Measurements from ENCODE around the gene NCOA1.

- TF ChIP-seq SP1 (IDR thresholded peaks at IDR 0.05): no peak
- TF ChIP-seq FOXM1 (IDR thresholded peaks at IDR 0.05; ENCODE audit: borderline replicate concordance): no peak
Measured at GRCh38 chr2:24521162-24521857, 30.3 kb downstream of the NCOA1 start.

Measured in HEK293T (cell line).